ENCODE data around the gene CHST8.

- TF ChIP-seq CTCF (IDR thresholded peaks at IDR 0.05; ENCODE audit: insufficient read depth, low read length, poor library complexity, severe bottlenecking) (no peak), EZH2phosphoT487 (conservative IDR thresholded peaks at IDR 0.05; ENCODE audit: low read length) (no peak)
Observed at GRCh38 chr19:33654840-33655508, 33.2 kb downstream of the CHST8 start.
